Epithelial cell of esophagus (primary cell): ENCODE results near the gene RSU1.
A peak's percentile ranks its signal among the peaks of the same experiment; 100 is the strongest.

Source experiments
- DNase-seq: peaks from one replicate; pipeline ENCODE4 v3.0.0; 2010; ENCODE audit warnings: low read depth
- H3K4me3 ChIP-seq: 2 replicates; pipeline ENCODE4 v1.5.1; 2011; ENCODE audit warnings: mild to moderate bottlenecking, low read length, control low read depth
- CTCF ChIP-seq: IDR thresholded peaks from 2 replicates; pipeline ENCODE4 v1.5.1; 2011; ENCODE audit warnings: low read depth, mild to moderate bottlenecking, low read length, control low read depth, inconsistent platforms; ENCODE audit not compliant: insufficient read depth; ENCODE audit errors: missing control alignments

Gene RSU1

DNA sequence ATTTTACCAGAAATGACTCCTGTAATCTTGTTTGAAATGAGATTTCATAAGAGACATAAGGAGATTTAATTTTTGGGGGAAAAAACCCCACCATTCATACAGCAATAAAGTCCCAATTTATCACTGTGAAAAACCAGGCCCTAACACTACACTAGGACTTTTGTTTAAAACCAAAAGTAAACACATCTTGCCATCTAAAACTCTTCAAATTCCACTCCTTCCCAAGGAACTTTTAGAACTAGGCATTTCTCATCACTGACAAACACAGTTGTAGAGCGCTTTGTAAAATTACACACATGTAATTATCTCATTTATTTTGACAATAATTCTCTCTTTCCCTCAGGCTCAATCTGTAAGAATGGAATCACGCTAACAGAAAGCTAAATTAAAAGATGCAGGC is 167.5 kb downstream of the RSU1 start:
- no peak overlapping the region for H3K4me3 ChIP-seq
- no peak for DNase-seq
- no peak for TF ChIP-seq CTCF

DNA sequence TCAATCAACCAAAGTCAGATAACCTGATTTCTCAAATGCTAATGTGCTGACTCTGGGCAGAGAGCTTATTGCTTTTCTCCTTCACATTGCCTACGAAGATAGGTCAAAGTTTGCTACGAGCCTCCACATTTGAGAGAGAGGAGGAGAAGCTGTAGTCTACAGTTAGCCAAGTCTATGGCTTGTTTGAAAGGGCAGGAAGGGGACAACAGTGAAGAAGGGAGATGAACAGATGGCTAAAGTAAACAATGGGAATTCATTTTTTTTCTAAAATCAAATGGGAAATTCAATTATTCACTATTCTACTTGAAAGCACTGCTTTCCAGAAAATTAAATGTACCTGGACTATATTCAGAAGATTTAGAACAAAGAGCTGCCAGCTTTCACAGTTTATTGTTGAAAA is 168.9 kb downstream of the RSU1 start:
- H3K4me3 ChIP-seq = no peak overlapping the region
- TF ChIP-seq CTCF = no peak
- DNase-seq = no peak

- no peak for TF ChIP-seq CTCF
- DNase-seq = peak; percentile 75
- no peak overlapping the region for H3K4me3 ChIP-seq
Measured at GRCh38 chr10:16646181-16647059, 170.8 kb downstream of the RSU1 start.

GRCh38 chr10:16644146-16644545 is 173.1 kb downstream of the RSU1 start:
- peak; percentile 91 for DNase-seq
- no peak for TF ChIP-seq CTCF
- H3K4me3 ChIP-seq = no peak overlapping the region

- no peak overlapping the region for H3K4me3 ChIP-seq
- no peak for DNase-seq
- no peak for TF ChIP-seq CTCF
Measured at GRCh38 chr10:16643502-16643901, 173.7 kb downstream of the RSU1 start.

- no peak for DNase-seq
- no peak overlapping the region for H3K4me3 ChIP-seq
- TF ChIP-seq CTCF = no peak
Measured at GRCh38 chr10:16640153-16640552, 177.1 kb downstream of the RSU1 start.

DNA sequence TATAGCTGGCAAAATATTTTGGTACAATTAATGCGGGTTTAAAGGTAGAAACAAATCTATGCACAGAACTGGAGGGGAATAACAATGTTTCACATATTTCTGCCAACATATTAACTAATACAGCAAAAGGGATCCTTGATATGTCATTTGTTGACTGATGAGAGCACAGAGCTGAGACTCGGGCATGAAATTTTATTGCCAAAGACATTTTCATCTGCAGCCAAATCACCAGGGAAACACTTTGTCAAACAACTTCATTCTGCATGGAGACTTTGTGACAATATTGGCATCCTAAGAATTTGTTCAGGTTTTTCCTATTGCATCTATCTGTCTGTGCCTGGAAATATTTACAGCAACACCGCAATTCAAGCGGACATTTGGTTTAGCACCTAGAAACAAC is 177.8 kb downstream of the RSU1 start:
- no peak overlapping the region for H3K4me3 ChIP-seq
- no peak for TF ChIP-seq CTCF
- no peak for DNase-seq
